GM19438 (cell line): ENCODE measurements around the gene PIK3R3.

Experiments
- ATAC-seq: cut with Tn5 transposase; IDR thresholded peaks from one replicate; pipeline ENCODE4 v1.9.1; 2021; ENCODE audit warnings: low read depth; ENCODE audit not compliant: unreplicated experiment

PIK3R3 gene

GRCh38 chr1:45999507-45999906, 132.9 kb downstream of the PIK3R3 start:
- ATAC-seq = no peak

GRCh38 chr1:45998020-45998617, 134.3 kb downstream of the PIK3R3 start:
- no peak for ATAC-seq

- ATAC-seq = no peak
Observed at GRCh38 chr1:45995298-45995697, 137.1 kb downstream of the PIK3R3 start.

- no peak for ATAC-seq
Observed at GRCh38 chr1:45994423-45994822, 138.0 kb downstream of the PIK3R3 start.
